ENCODE results near the gene SLC39A11. TPM values are rescaled to one million over a fixed set of nuclear protein-coding genes. Genes with fewer than 3 reads are reported as not detected.

SLC39A11 gene
- total and polyA plus RNA-seq, 8 donors: 13.6 to 49.0 (median 17.5) TPM

DNA sequence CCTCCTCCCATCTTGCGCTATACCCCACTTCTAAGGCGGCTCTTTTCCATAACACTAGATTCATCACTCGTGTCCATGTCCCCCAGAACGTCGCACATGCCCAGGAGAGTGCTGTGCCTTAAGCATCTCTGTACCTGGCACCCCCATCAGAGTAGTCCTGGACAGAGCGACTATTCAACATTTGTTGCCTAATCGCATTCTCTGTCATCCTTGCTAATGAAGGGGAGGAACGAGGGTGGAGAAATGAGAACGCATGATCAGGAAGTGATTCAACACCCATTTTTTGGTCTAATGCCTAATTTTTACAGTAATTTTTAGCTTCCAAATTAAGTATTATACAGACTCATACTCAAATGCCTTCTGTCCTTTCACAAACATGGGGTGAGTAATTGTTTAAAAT lies 53.2 kb downstream of the SLC39A11 start:
- TF ChIP-seq CTCF (IDR thresholded peaks at IDR 0.05): no peak
- ATAC-seq (no peak), DNase-seq (no peak)
- H3K27me3 ChIP-seq: no peaks in the 10 kb centered on the region
- no peak overlapping the region for H3K4me3 ChIP-seq
- no peaks in the 10 kb centered on the region for H3K9me3 ChIP-seq
- no peak overlapping the region for H3K27ac ChIP-seq
- intact Hi-C loops (cut with DNase I): no loop called here
- H3K4me1 ChIP-seq: peaks cover 11 to 15% of the 10 kb centered on the region in 2 donors
- H3K36me3 ChIP-seq: peaks cover 0 to 4% of the 10 kb centered on the region in 2 donors

DNA sequence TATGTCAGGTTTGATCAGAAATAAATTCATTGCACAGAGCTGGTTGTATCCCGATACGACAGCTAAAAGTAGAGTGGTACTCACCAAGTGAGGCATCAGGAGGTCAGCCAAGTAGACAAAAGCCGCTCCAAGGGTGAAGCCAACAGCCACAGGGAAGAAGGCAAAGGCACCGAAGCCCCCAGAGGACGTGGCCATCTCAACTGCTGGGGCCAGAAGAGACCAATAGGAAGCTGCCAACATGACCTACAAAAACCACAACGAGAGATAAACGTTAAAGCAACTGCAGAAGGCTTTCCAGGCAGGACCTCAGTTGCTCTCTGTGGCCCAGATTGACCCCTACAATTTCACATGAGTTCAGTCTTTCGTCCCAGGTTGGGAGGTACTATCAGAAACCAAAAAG lies 61.0 kb downstream of the SLC39A11 start:
- TF ChIP-seq CTCF (IDR thresholded peaks at IDR 0.05): no peak
- Histone ChIP-seq H3K36me3 (peaks cover 0 to 19% of the 10 kb centered on the region in 2 donors), H3K4me1 (peaks cover 0 to 3% of the 10 kb centered on the region in 2 donors), H3K9me3 (no peaks in the 10 kb centered on the region), H3K4me3 (no peak overlapping the region), H3K27ac (no peak overlapping the region), H3K27me3 (no peaks in the 10 kb centered on the region)
- ATAC-seq: no peak
- intact Hi-C loops (cut with DNase I): no loop called here
- no peak for DNase-seq

DNA sequence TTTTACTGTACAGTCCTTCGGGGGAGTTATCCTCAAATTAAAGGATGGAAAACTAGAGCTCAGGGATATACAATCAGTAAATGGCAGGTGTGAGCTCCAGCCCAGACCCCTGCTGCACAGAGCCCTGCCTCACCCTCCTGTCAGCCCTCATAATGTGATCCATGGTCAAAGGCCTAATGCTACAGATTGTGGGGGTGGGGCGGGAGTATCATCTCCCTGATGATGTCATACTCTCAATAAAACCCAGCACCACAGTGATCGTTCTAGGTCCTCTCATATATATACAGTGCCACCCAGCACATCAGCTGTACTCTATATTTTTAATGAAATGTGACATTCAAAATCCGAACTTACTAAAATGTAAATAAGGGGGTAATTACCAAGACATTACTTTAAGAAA lies 61.5 kb downstream of the SLC39A11 start:
- Histone ChIP-seq H3K4me1 (peaks cover 0 to 3% of the 10 kb centered on the region in 2 donors), H3K27ac (no peak overlapping the region), H3K9me3 (no peaks in the 10 kb centered on the region), H3K4me3 (no peak overlapping the region), H3K36me3 (peaks cover 0 to 19% of the 10 kb centered on the region in 2 donors), H3K27me3 (no peaks in the 10 kb centered on the region)
- no peak for ATAC-seq
- no peak for DNase-seq
- TF ChIP-seq CTCF (IDR thresholded peaks at IDR 0.05): no peak
- intact Hi-C loops (cut with DNase I): no loop called here

GRCh38 chr17:73030501-73030921 lies 62.0 kb downstream of the SLC39A11 start:
- Histone ChIP-seq H3K4me1 (peaks cover 0 to 3% of the 10 kb centered on the region in 2 donors), H3K9me3 (no peaks in the 10 kb centered on the region), H3K27ac (no peak overlapping the region), H3K27me3 (no peaks in the 10 kb centered on the region), H3K36me3 (peaks cover 0 to 19% of the 10 kb centered on the region in 2 donors), H3K4me3 (no peak overlapping the region)
- ATAC-seq (no peak), DNase-seq (peak in 1 of 4 donors; percentile 39)
- TF ChIP-seq CTCF (IDR thresholded peaks at IDR 0.05): no peak
- intact Hi-C loops (cut with DNase I): no loop called here

DNA sequence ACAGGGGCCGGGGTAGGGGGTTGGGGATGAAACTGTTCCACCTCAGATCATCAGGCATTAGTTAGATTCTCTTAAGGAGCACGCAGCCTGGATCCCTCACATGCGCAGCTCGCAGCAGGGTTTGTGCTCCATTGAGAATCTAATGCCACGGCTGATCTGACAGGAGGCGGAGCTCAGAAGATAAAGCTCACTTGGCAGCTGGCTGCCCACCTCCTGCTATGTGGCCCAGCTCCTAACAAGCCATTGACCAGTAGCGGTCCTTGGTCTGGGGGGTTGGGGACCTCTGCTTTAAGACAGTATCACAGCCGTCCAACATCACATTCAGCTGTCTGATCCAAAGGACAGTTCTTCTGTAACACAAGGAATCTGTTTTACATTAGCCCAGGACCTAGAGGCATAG lies 62.5 kb downstream of the SLC39A11 start:
- Histone ChIP-seq H3K36me3 (peaks cover 0 to 19% of the 10 kb centered on the region in 2 donors), H3K4me1 (peaks cover 0 to 3% of the 10 kb centered on the region in 2 donors), H3K4me3 (no peak overlapping the region), H3K9me3 (no peaks in the 10 kb centered on the region), H3K27me3 (no peaks in the 10 kb centered on the region), H3K27ac (no peak overlapping the region)
- DNase-seq: no peak
- TF ChIP-seq CTCF (IDR thresholded peaks at IDR 0.05): no peak
- intact Hi-C loops (cut with DNase I): no loop called here
- ATAC-seq: no peak
